PC-3 (cell line): ENCODE results near the gene TRPT1. TPM values are rescaled to one million over a fixed set of nuclear protein-coding genes. Genes with fewer than 3 reads are reported as not detected.

Experiments used
- ATAC-seq: fragments of 200-7000 bp; cut with Tn5 transposase; 2 replicates; pipeline ENCODE4 v1.9.1; 2020; ENCODE audit warnings: mild to moderate bottlenecking, moderate library complexity
- BruUV-seq: library from RNA; stranded (reverse); fragments of 400-500 nt; replicated peaks from 2 replicates; lab custom pipeline; 2021; lab: Mats Ljungman, UMichigan
- CTCF ChIA-PET: fragments of 300-600 bp; sonication (Branson Sonifier 250); formaldehyde crosslinking; loops from one replicate; lab custom pipeline; 2022; ENCODE audit warnings: antibody characterized with exemption; lab: Charles Lee
- POLR2A ChIA-PET: fragments of 300-600 bp; sonication (Branson Sonifier 250); formaldehyde crosslinking; loops from one replicate; lab custom pipeline; 2022; ENCODE audit warnings: antibody characterized with exemption; ENCODE audit not compliant: unreplicated experiment; lab: Charles Lee
- DNase-seq: peaks from one replicate; pipeline ENCODE4 v3.0.0-alpha.2; 2015
- H2AFZ ChIP-seq: fragments of 300-600 bp; sonication (generic); 2 replicates; pipeline ENCODE4 v1.6.0; 2016; ENCODE audit warnings: antibody characterized with exemption, low read length
- H3F3A ChIP-seq: fragments of 300-600 bp; sonication (generic); one replicate; pipeline ENCODE4 v1.6.0; 2017; ENCODE audit warnings: antibody characterized with exemption, low read length, control low read depth, mild to moderate bottlenecking; ENCODE audit not compliant: unreplicated experiment
- H3K27ac ChIP-seq: fragments of 300-600 bp; sonication (generic); 2 replicates; pipeline ENCODE4 v1.5.1; 2016; ENCODE audit warnings: mild to moderate bottlenecking, low read length
- H3K27me3 ChIP-seq: fragments of 300-600 bp; sonication (generic); 2 replicates; pipeline ENCODE4 v1.6.1; 2016; ENCODE audit warnings: low read length, mixed read lengths
- H3K36me3 ChIP-seq: fragments of 300-600 bp; sonication (generic); 2 replicates; pipeline ENCODE4 v1.6.1; 2016; ENCODE audit warnings: low read depth, mixed run types, low read length, mixed read lengths
- H3K4me1 ChIP-seq: fragments of 300-600 bp; sonication (generic); 2 replicates; pipeline ENCODE4 v1.5.1; 2016; ENCODE audit warnings: low read length; ENCODE audit not compliant: insufficient read depth
- H3K4me2 ChIP-seq: fragments of 300-600 bp; sonication (generic); 2 replicates; pipeline ENCODE4 v1.6.0; 2016; ENCODE audit warnings: low read length
- H3K4me3 ChIP-seq: fragments of 300-600 bp; sonication (generic); 2 replicates; pipeline ENCODE4 v1.5.1; 2016; ENCODE audit warnings: mild to moderate bottlenecking, low read length, mixed read lengths
- H3K79me2 ChIP-seq: fragments of 300-600 bp; sonication (generic); 2 replicates; pipeline ENCODE4 v1.6.1; 2017; ENCODE audit warnings: low read length, mixed read lengths
- H3K9ac ChIP-seq: fragments of 300-600 bp; sonication (generic); 2 replicates; pipeline ENCODE4 v1.6.0; 2016; ENCODE audit warnings: mild to moderate bottlenecking, low read length
- H3K9me2 ChIP-seq: fragments of 300-600 bp; sonication (generic); replicated peaks from 2 replicates; pipeline ENCODE4 v1.6.1; 2016; ENCODE audit warnings: mixed run types, low read length, mixed read lengths
- H3K9me3 ChIP-seq: fragments of 300-600 bp; sonication (generic); 2 replicates; pipeline ENCODE4 v1.6.1; 2016; ENCODE audit warnings: low read length, mixed read lengths
- H4K20me1 ChIP-seq: fragments of 300-600 bp; sonication (generic); 2 replicates; pipeline ENCODE4 v1.6.1; 2016; ENCODE audit warnings: low read length, mixed read lengths
- CTCF ChIP-seq: fragments of 300-600 bp; sonication (generic); conservative IDR thresholded peaks from 2 replicates; pipeline ENCODE4 v1.5.1; 2017; ENCODE audit warnings: antibody characterized with exemption, low read depth, mild to moderate bottlenecking, low read length
- EZH2 ChIP-seq: fragments of 300-600 bp; sonication (generic); IDR thresholded peaks from one replicate; pipeline ENCODE4 v1.6.1; 2017; ENCODE audit warnings: antibody characterized with exemption, mild to moderate bottlenecking, low read length; ENCODE audit not compliant: unreplicated experiment
- EZH2phosphoT487 ChIP-seq: fragments of 300-600 bp; sonication (generic); IDR thresholded peaks from 2 replicates; pipeline ENCODE4 v1.6.1; 2018; ENCODE audit warnings: mild to moderate bottlenecking, antibody characterized with exemption, low read length, borderline replicate concordance
- intact Hi-C: fragments of 100-400 bp; cut with micrococcal nuclease; formaldehyde crosslinking; loops from 2 replicates; pipeline ENCODE4 v1.9.0; 2023
- total RNA-seq: library from RNA; depleted of rRNA; stranded (reverse); fragments of >200 nt; gene quantifications from 2 replicates; pipeline ENCODE4 v1.2.3, GENCODE V29; 2014

The TRPT1 gene
- total RNA-seq, 1 experiment from 2014 or later, result 57.7 TPM

DNA sequence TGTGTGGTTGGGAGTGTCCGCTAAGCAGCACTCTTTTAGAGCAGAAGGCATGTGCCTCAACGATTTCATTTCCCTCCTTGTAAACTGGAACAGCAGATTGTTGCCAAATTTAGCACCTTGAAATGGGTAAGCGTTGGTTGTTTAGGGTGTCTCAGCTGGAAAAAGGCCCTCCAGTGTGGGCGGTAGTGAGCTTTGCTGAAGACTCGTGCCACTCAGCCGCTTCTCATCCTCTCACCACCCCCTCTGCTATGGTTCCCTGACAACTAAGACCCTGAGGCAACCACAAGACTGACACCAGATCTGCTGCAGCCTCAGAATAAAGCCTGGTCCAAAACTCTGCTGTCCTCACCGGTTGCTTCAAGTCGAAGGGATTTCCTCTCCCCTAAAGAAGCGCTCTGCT is 29.4 kb downstream of the TRPT1 start:
- H3K9ac ChIP-seq, result no peak overlapping the region
- H3K4me1 ChIP-seq, result no peaks in the 10 kb centered on the region
- peaks cover 18% of the 10 kb centered on the region; the same call in 1 of the 2 replicates for H3K79me2 ChIP-seq
- no peaks in the 10 kb centered on the region for H3F3A ChIP-seq
- POLR2A ChIA-PET, result no interaction called here
- no TSS peak for BruUV-seq
- no peak for TF ChIP-seq EZH2
- TF ChIP-seq EZH2phosphoT487, result no peak
- TF ChIP-seq CTCF, result no peak
- ATAC-seq, result no peak
- CTCF ChIA-PET, result no interaction called here
- no peaks in the 10 kb centered on the region for H3K9me3 ChIP-seq
- no peaks in the 10 kb centered on the region for H3K9me2 ChIP-seq
- no peak overlapping the region for H3K4me2 ChIP-seq
- H3K4me3 ChIP-seq, result no peak overlapping the region
- intact Hi-C loops, result no loop called here
- H4K20me1 ChIP-seq, result peaks cover 23% of the 10 kb centered on the region
- H3K27me3 ChIP-seq, result no peaks in the 10 kb centered on the region
- no peak overlapping the region for H3K27ac ChIP-seq
- no peak for DNase-seq
- no peak overlapping the region for H2AFZ ChIP-seq
- H3K36me3 ChIP-seq, result peaks cover 82% of the 10 kb centered on the region

- H3K4me3 ChIP-seq, result no peak overlapping the region
- intact Hi-C loops, result no loop called here
- H3K9ac ChIP-seq, result no peak overlapping the region
- no peaks in the 10 kb centered on the region for H3F3A ChIP-seq
- ChIA-PET POLR2A (no interaction called here), CTCF (interaction anchor here (1.1 kb wide), 1 partner anchor 12 kb away, joined by 3 read pairs; no protein-coding TSS in a partner anchor)
- H3K79me2 ChIP-seq, result peaks cover 9% of the 10 kb centered on the region; the same call in 1 of the 2 replicates
- no peak for ATAC-seq
- no TSS peak for BruUV-seq
- no peak overlapping the region for H3K27ac ChIP-seq
- peaks cover 44% of the 10 kb centered on the region for H4K20me1 ChIP-seq
- TF ChIP-seq CTCF, result no peak
- no peak for TF ChIP-seq EZH2phosphoT487
- no peak for TF ChIP-seq EZH2
- no peak for DNase-seq
- H3K27me3 ChIP-seq, result no peaks in the 10 kb centered on the region
- no peak overlapping the region for H2AFZ ChIP-seq
- H3K4me2 ChIP-seq, result no peak overlapping the region
- peaks cover 3% of the 10 kb centered on the region; the same call in 1 of the 2 replicates for H3K4me1 ChIP-seq
- no peaks in the 10 kb centered on the region for H3K9me3 ChIP-seq
- no peaks in the 10 kb centered on the region for H3K9me2 ChIP-seq
- peaks cover 70% of the 10 kb centered on the region for H3K36me3 ChIP-seq
Observed at GRCh38 chr11:64192434-64192833, 33.6 kb downstream of the TRPT1 start.

- peaks cover 21% of the 10 kb centered on the region for H3K4me1 ChIP-seq
- CTCF ChIA-PET, result interaction anchor here (1.5 kb wide), 2 partner anchors 18 to 20 kb away, joined by 4 to 8 read pairs; partner anchors contain the start of gene MACROD1
- DNase-seq, result no peak
Observed at GRCh38 chr11:64186492-64187165, 39.4 kb downstream of the TRPT1 start.

More at GRCh38 chr11:64186492-64187165, 39.4 kb downstream of the TRPT1 start:
- H3K36me3 ChIP-seq, result peaks cover 21% of the 10 kb centered on the region
- intact Hi-C loops, result loop anchor here (1.0 to 10.0 kb wide), 3 partner anchors 46 to 1462 kb away; partner anchors contain the start of genes DNAJC4, ESRRA, HNRNPUL2 and TTC9C
- ATAC-seq, result no peak
- H3K27me3 ChIP-seq, result no peaks in the 10 kb centered on the region
- peaks cover 21% of the 10 kb centered on the region for H4K20me1 ChIP-seq
- peaks cover 4% of the 10 kb centered on the region for H3F3A ChIP-seq
- H3K4me2 ChIP-seq, result no peak overlapping the region
- no peaks in the 10 kb centered on the region for H3K9me2 ChIP-seq
- no peaks in the 10 kb centered on the region for H3K9me3 ChIP-seq
- H3K27ac ChIP-seq, result no peak overlapping the region
- H2AFZ ChIP-seq, result no peak overlapping the region
- H3K4me3 ChIP-seq, result no peak overlapping the region
- POLR2A ChIA-PET, result interaction anchor here (1.2 to 2.0 kb wide), 2 partner anchors 18 to 59 kb away, joined by 6 to 17 read pairs; no protein-coding TSS in a partner anchor
- H3K79me2 ChIP-seq, result peaks cover 28% of the 10 kb centered on the region
- BruUV-seq, result no TSS peak
- no peak overlapping the region for H3K9ac ChIP-seq
- TF ChIP-seq EZH2phosphoT487, result no peak
- TF ChIP-seq CTCF, result no peak
- no peak for TF ChIP-seq EZH2
